Endothelial cell (in vitro differentiated cells): ENCODE results near the gene ZNF45. TPM values are rescaled to one million over a fixed set of nuclear protein-coding genes. Genes with fewer than 3 reads are reported as not detected.
"Not testable (repeated sequence)": the region's sequence is repeated elsewhere in the genome, so short reads cannot be mapped to it uniquely, and the experiment has no call there.

ENCODE experiments used
- DNase-seq: peaks from one replicate; pipeline ENCODE4 v3.0.0; 2021; ENCODE audit warnings: low spot score
- H3K27ac Mint-ChIP-seq: one replicate; pipeline ENCODE4 v1.8.0; 2021; ENCODE audit warnings: mixed read lengths, inconsistent platforms; ENCODE audit not compliant: unreplicated experiment
- H3K27me3 Mint-ChIP-seq: one replicate; pipeline ENCODE4 v1.8.0; 2021; ENCODE audit warnings: mild to moderate bottlenecking, moderate library complexity, mixed read lengths, inconsistent platforms; ENCODE audit not compliant: unreplicated experiment
- H3K36me3 Mint-ChIP-seq: one replicate; pipeline ENCODE4 v1.8.0; 2021; ENCODE audit warnings: mild to moderate bottlenecking, low read depth, mixed read lengths, inconsistent platforms; ENCODE audit not compliant: unreplicated experiment
- H3K4me1 Mint-ChIP-seq: one replicate; pipeline ENCODE4 v1.8.0; 2021; ENCODE audit warnings: mild to moderate bottlenecking, mixed read lengths, inconsistent platforms; ENCODE audit not compliant: unreplicated experiment
- H3K4me3 Mint-ChIP-seq: one replicate; pipeline ENCODE4 v1.8.0; 2021; ENCODE audit warnings: mild to moderate bottlenecking, mixed read lengths, inconsistent platforms; ENCODE audit not compliant: unreplicated experiment
- H3K9me3 Mint-ChIP-seq: one replicate; pipeline ENCODE4 v1.8.0; 2021; ENCODE audit warnings: mixed read lengths, inconsistent platforms; ENCODE audit not compliant: unreplicated experiment
- CTCF ChIP-seq: fragments of 200-600 bp; sonication (generic); IDR thresholded peaks from one replicate; pipeline ENCODE4 v1.5.0; 2021; ENCODE audit warnings: antibody characterized with exemption; ENCODE audit not compliant: unreplicated experiment
- total RNA-seq: library from RNA; stranded (reverse); fragmentation: NEBNext Ultra II Directional; extraction: Animal tissue kit (Norgen Biotek cat#: 25700); gene quantifications from one replicate; pipeline ENCODE4 v1.2.1, GENCODE V29; 2021; ENCODE audit not compliant: unreplicated experiment

The ZNF45 gene
- total RNA-seq, 1 donor from 2014 or later: 19.4 TPM

- peaks cover 8% of the 10 kb centered on the region for H3K9me3 Mint-ChIP-seq
- peak; percentile 86 for DNase-seq
- no peak for TF ChIP-seq CTCF
- no peaks in the 10 kb centered on the region for H3K27me3 Mint-ChIP-seq
- H3K4me3 Mint-ChIP-seq: peak within 1 kb of the TSS; percentile 99
- peak within 1 kb of the TSS; percentile 71 for H3K27ac Mint-ChIP-seq
- peaks cover 5% of the 10 kb centered on the region for H3K4me1 Mint-ChIP-seq
- peaks cover 18% of the 10 kb centered on the region for H3K36me3 Mint-ChIP-seq
These were observed 16.0 kb upstream of the ZNF45 start, which contains the start of gene ZNF221 for GRCh38 chr19:43950834-43951645. Gene ZNF221, plus strand, starts transcription at chr19:43951228. Its CDS starts 11,499 bp downstream, at chr19:43962727.

- H3K36me3 Mint-ChIP-seq, H3K4me1 Mint-ChIP-seq, H3K9me3 Mint-ChIP-seq, DNase-seq, H3K27ac Mint-ChIP-seq, H3K27me3 Mint-ChIP-seq: not testable (repeated sequence)
- H3K4me3 Mint-ChIP-seq: peak overlapping the region; percentile 8
These were observed 14.7 kb upstream of the ZNF45 start for GRCh38 chr19:43949803-43950202.

GRCh38 chr19:43947412-43947811, 12.3 kb upstream of the ZNF45 start:
- H3K27me3 Mint-ChIP-seq, H3K9me3 Mint-ChIP-seq, DNase-seq, H3K4me3 Mint-ChIP-seq, H3K36me3 Mint-ChIP-seq, H3K4me1 Mint-ChIP-seq, H3K27ac Mint-ChIP-seq: not testable (repeated sequence)

- no peak for DNase-seq
- no peaks in the 10 kb centered on the region for H3K4me1 Mint-ChIP-seq
- no peak overlapping the region for H3K27ac Mint-ChIP-seq
- no peaks in the 10 kb centered on the region for H3K36me3 Mint-ChIP-seq
- H3K4me3 Mint-ChIP-seq: no peak overlapping the region
- no peaks in the 10 kb centered on the region for H3K27me3 Mint-ChIP-seq
- peaks cover 4% of the 10 kb centered on the region for H3K9me3 Mint-ChIP-seq
- TF ChIP-seq CTCF: no peak
These were observed 6.1 kb upstream of the ZNF45 start for GRCh38 chr19:43941209-43941608.

- H3K27me3 Mint-ChIP-seq: no peaks in the 10 kb centered on the region
- H3K27ac Mint-ChIP-seq: no peak overlapping the region
- no peaks in the 10 kb centered on the region for H3K4me1 Mint-ChIP-seq
- no peak for TF ChIP-seq CTCF
- no peaks in the 10 kb centered on the region for H3K9me3 Mint-ChIP-seq
- H3K4me3 Mint-ChIP-seq: no peak overlapping the region
- no peaks in the 10 kb centered on the region for H3K36me3 Mint-ChIP-seq
- no peak for DNase-seq
These were observed 5.6 kb upstream of the ZNF45 start for GRCh38 chr19:43940719-43941118.

GRCh38 chr19:43939557-43940260, 4.6 kb upstream of the ZNF45 start:
- H3K36me3 Mint-ChIP-seq: no peaks in the 10 kb centered on the region
- no peak for DNase-seq
- no peaks in the 10 kb centered on the region for H3K9me3 Mint-ChIP-seq
- H3K4me3 Mint-ChIP-seq: no peak overlapping the region
- no peaks in the 10 kb centered on the region for H3K27me3 Mint-ChIP-seq
- no peak for TF ChIP-seq CTCF
- no peaks in the 10 kb centered on the region for H3K4me1 Mint-ChIP-seq
- H3K27ac Mint-ChIP-seq: no peak overlapping the region
